ENCODE results near the gene JAKMIP2.

The JAKMIP2 gene

DNA sequence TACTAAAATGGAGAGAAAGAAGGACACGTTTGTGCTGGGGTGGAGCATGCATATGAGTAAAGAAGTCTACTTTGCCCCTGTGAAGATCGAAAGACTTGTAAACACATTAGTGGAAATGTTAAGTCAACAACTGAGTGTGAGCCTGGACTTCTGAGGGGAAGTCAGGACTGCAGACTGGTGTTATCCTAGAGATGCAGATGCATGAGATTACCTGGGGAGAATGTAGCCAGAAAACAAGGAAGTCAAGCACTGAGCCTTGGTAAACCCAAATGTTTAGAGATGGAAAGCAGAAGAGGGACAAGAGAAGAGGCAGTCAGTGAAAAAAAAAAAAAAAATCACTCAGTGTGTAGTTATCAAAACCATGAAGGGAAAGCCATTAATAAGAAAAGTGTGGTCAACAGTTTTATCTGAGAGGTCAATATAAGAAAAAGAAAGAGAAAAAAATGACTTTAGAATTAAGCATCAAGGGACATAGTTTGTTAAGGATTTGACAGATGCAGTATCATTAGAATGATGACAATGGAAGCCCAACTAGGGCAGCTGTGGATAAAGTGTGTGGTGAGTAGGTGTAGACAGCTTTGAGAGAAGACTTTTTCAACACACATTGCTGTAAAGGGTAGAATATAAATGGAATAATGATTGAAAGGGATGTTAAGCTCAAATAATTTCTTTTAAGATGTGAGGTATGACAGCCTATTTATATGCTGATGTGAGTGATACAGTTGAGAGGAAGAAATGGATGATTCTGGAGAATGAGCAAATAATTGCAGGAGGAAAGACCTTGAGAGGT, 22.2 kb downstream of the JAKMIP2 start:
- Histone ChIP-seq H4K20me1 (ENCODE audit: low read depth, low read length) (no peaks in the 10 kb centered on the region), H3K27me3 (ENCODE audit: low read length) (no peaks in the 10 kb centered on the region), H3K9me2 (replicated peaks; ENCODE audit: insufficient read depth, low read length) (no peaks in the 10 kb centered on the region), H3F3A (ENCODE audit: insufficient read depth) (no peaks in the 10 kb centered on the region), H3K9me3 (ENCODE audit: insufficient read depth, low read length) (no peaks in the 10 kb centered on the region), H3K4me3 (ENCODE audit: insufficient read depth, low read length, poor library complexity, severe bottlenecking) (no peak overlapping the region), H3K79me2 (ENCODE audit: insufficient read depth, low read length) (no peaks in the 10 kb centered on the region), H3K9ac (ENCODE audit: low read length) (no peak overlapping the region), H3K36me3 (ENCODE audit: low read length) (no peaks in the 10 kb centered on the region), H3K4me2 (ENCODE audit: low read depth, low read length, poor library complexity, severe bottlenecking) (no peak overlapping the region), H3K27ac (ENCODE audit: low read depth, low read length) (no peak overlapping the region), H2AFZ (ENCODE audit: low read depth, low read length, severe bottlenecking) (no peak overlapping the region)
- no peak for TF ChIP-seq EZH2phosphoT487 (conservative IDR thresholded peaks at IDR 0.05; ENCODE audit: low read length)
- TF ChIP-seq, protein P1, sequence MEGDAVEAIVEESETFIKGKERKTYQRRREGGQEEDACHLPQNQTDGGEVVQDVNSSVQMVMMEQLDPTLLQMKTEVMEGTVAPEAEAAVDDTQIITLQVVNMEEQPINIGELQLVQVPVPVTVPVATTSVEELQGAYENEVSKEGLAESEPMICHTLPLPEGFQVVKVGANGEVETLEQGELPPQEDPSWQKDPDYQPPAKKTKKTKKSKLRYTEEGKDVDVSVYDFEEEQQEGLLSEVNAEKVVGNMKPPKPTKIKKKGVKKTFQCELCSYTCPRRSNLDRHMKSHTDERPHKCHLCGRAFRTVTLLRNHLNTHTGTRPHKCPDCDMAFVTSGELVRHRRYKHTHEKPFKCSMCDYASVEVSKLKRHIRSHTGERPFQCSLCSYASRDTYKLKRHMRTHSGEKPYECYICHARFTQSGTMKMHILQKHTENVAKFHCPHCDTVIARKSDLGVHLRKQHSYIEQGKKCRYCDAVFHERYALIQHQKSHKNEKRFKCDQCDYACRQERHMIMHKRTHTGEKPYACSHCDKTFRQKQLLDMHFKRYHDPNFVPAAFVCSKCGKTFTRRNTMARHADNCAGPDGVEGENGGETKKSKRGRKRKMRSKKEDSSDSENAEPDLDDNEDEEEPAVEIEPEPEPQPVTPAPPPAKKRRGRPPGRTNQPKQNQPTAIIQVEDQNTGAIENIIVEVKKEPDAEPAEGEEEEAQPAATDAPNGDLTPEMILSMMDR (IDR thresholded peaks at IDR 0.05; ENCODE audit: insufficient read depth, low read length, poor library complexity, severe bottlenecking), result no peak

DNA sequence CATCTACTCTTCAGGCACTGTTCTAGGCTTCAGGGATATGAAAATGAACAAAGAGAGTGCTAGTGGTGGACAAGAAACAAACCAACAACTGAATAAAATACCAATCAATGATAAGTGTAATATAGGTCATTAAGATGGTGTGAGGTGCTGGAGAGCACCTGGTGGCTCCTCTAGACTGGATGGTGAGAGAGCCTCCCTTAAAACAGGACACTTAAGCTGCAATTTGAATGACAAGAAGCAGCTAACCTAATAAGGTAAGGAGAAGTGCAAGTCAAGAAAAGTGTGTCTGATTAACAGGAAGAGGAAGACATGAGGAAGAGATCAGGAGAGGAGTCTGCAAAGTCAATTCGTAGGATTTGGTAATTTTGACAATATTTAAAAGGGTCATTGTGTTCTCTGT, 23.1 kb downstream of the JAKMIP2 start:
- H3K9me3 ChIP-seq (ENCODE audit: insufficient read depth, low read length), result no peaks in the 10 kb centered on the region
- no peak overlapping the region for H2AFZ ChIP-seq (ENCODE audit: low read depth, low read length, severe bottlenecking)
- no peak overlapping the region for H3K4me3 ChIP-seq (ENCODE audit: insufficient read depth, low read length, poor library complexity, severe bottlenecking)
- H3K36me3 ChIP-seq (ENCODE audit: low read length), result no peaks in the 10 kb centered on the region
- no peak overlapping the region for H3K4me2 ChIP-seq (ENCODE audit: low read depth, low read length, poor library complexity, severe bottlenecking)
- H3K27me3 ChIP-seq (ENCODE audit: low read length), result no peaks in the 10 kb centered on the region
- TF ChIP-seq, protein P1 (IDR thresholded peaks at IDR 0.05; ENCODE audit: insufficient read depth, low read length, poor library complexity, severe bottlenecking), result no peak
- no peak for TF ChIP-seq EZH2phosphoT487 (conservative IDR thresholded peaks at IDR 0.05; ENCODE audit: low read length)
- H3K79me2 ChIP-seq (ENCODE audit: insufficient read depth, low read length), result no peaks in the 10 kb centered on the region
- no peak overlapping the region for H3K9ac ChIP-seq (ENCODE audit: low read length)
- H3K9me2 ChIP-seq (replicated peaks; ENCODE audit: insufficient read depth, low read length), result no peaks in the 10 kb centered on the region
- H3F3A ChIP-seq (ENCODE audit: insufficient read depth), result no peaks in the 10 kb centered on the region
- H3K27ac ChIP-seq (ENCODE audit: low read depth, low read length), result no peak overlapping the region
- no peaks in the 10 kb centered on the region for H4K20me1 ChIP-seq (ENCODE audit: low read depth, low read length)

DNA sequence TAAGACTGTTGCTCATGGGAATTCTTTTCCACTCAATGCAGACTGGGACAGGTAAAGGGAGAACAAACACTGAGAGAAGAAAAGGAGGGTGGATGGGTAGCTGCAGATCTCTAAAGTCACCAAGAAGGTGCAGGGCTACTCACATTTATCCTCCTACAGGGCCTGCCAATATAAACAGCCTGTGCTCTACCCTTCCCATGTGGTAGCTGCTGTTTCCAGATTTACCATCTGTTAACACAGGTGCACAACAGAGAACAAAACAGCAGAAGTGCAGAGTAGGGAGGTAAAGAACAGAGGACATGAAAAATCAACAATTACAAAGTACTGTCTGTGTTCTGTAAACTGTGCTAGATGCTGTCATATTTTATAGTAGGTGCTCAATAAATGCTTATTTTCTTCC, 26.0 kb downstream of the JAKMIP2 start:
- no peaks in the 10 kb centered on the region for H4K20me1 ChIP-seq (ENCODE audit: low read depth, low read length)
- TF ChIP-seq EZH2phosphoT487 (conservative IDR thresholded peaks at IDR 0.05; ENCODE audit: low read length), result no peak
- no peaks in the 10 kb centered on the region for H3K36me3 ChIP-seq (ENCODE audit: low read length)
- H3K9me3 ChIP-seq (ENCODE audit: insufficient read depth, low read length), result no peaks in the 10 kb centered on the region
- H3K79me2 ChIP-seq (ENCODE audit: insufficient read depth, low read length), result no peaks in the 10 kb centered on the region
- H3K9ac ChIP-seq (ENCODE audit: low read length), result no peak overlapping the region
- no peaks in the 10 kb centered on the region for H3K27me3 ChIP-seq (ENCODE audit: low read length)
- H2AFZ ChIP-seq (ENCODE audit: low read depth, low read length, severe bottlenecking), result no peak overlapping the region
- no peak overlapping the region for H3K4me2 ChIP-seq (ENCODE audit: low read depth, low read length, poor library complexity, severe bottlenecking)
- H3K27ac ChIP-seq (ENCODE audit: low read depth, low read length), result no peak overlapping the region
- H3K9me2 ChIP-seq (replicated peaks; ENCODE audit: insufficient read depth, low read length), result no peaks in the 10 kb centered on the region
- no peak overlapping the region for H3K4me3 ChIP-seq (ENCODE audit: insufficient read depth, low read length, poor library complexity, severe bottlenecking)
- no peaks in the 10 kb centered on the region for H3F3A ChIP-seq (ENCODE audit: insufficient read depth)

DNA sequence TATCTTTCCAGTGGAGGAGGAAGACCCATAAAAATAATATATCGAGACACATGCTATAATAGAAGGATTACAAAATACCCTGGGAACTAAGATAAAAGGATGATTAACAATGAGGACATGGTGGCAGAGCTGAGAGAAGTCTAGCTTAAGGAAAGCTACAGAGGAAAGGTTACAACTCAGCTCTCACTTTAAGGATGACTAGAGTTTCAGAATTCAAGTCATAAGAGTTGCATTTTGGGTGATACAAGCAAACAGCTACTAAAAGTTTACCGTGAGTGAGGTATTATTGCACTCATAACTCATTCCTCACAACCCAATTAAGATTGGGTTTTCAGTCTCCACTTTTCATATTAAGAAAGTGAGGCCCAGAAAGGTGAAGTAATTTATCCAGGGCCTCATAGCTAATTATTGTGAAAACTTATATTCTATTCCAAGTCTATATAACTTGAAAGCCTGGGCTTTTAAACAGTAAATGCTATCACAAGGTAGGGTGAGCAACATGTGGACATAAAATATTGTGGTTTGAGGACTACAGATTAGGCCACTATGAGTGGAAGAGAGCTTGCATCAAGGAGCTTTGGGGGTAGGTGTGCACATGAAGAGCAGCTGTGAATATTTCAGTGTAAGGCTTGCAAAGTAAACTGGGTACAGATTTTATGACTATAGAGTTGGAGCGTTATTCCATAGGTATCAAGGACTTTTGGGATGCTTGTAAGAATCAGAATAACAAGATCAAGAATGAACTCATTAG, 28.0 kb downstream of the JAKMIP2 start:
- no peak overlapping the region for H3K4me2 ChIP-seq (ENCODE audit: low read depth, low read length, poor library complexity, severe bottlenecking)
- no peaks in the 10 kb centered on the region for H3K36me3 ChIP-seq (ENCODE audit: low read length)
- H4K20me1 ChIP-seq (ENCODE audit: low read depth, low read length), result no peaks in the 10 kb centered on the region
- no peaks in the 10 kb centered on the region for H3K79me2 ChIP-seq (ENCODE audit: insufficient read depth, low read length)
- TF ChIP-seq, protein P1 (IDR thresholded peaks at IDR 0.05; ENCODE audit: insufficient read depth, low read length, poor library complexity, severe bottlenecking), result no peak
- no peak for TF ChIP-seq EZH2phosphoT487 (conservative IDR thresholded peaks at IDR 0.05; ENCODE audit: low read length)
- no peaks in the 10 kb centered on the region for H3K9me3 ChIP-seq (ENCODE audit: insufficient read depth, low read length)
- no peak overlapping the region for H3K4me3 ChIP-seq (ENCODE audit: insufficient read depth, low read length, poor library complexity, severe bottlenecking)
- H3K27ac ChIP-seq (ENCODE audit: low read depth, low read length), result no peak overlapping the region
- H3F3A ChIP-seq (ENCODE audit: insufficient read depth), result no peaks in the 10 kb centered on the region
- H3K9me2 ChIP-seq (replicated peaks; ENCODE audit: insufficient read depth, low read length), result no peaks in the 10 kb centered on the region
- H3K27me3 ChIP-seq (ENCODE audit: low read length), result no peaks in the 10 kb centered on the region
- no peak overlapping the region for H2AFZ ChIP-seq (ENCODE audit: low read depth, low read length, severe bottlenecking)
- no peak overlapping the region for H3K9ac ChIP-seq (ENCODE audit: low read length)

Measured in SU-DHL-6 (cell line).